ENCODE data around the gene GJA5. TPM values are rescaled to one million over a fixed set of nuclear protein-coding genes. Genes with fewer than 3 reads are reported as not detected.

Gene GJA5
- total and polyA plus RNA-seq, 2 donors (not counting 3 experiments of a cell fraction or from before 2014, with no cell fraction given) = 0.55 to 5.9 TPM

Other genes starting within 250 kb of the GJA5 start
- gene BCL9, start 219.1 kb downstream of the GJA5 start, total RNA-seq = 16.4 and 18.4 TPM in 2 replicates
- 5.2 and 7.1 TPM in 2 replicates for gene BCL9, start 219.1 kb downstream of the GJA5 start, polyA plus RNA-seq
- 9.4 and 11.1 TPM in 2 replicates for gene ACP6, start 90.1 kb downstream of the GJA5 start, total RNA-seq
- gene ACP6, start 90.1 kb downstream of the GJA5 start, polyA plus RNA-seq = 7.0 and 7.1 TPM in 2 replicates
- not detected in 2 replicates for gene GJA8, start 142.2 kb upstream of the GJA5 start, total RNA-seq
- gene GJA8, start 142.2 kb upstream of the GJA5 start, polyA plus RNA-seq = not detected in 2 replicates
- 9.8 and 11.7 TPM in 2 replicates for gene GPR89B, start 167.8 kb upstream of the GJA5 start, total RNA-seq
- 12.1 and 20.0 TPM in 2 replicates for gene GPR89B, start 167.8 kb upstream of the GJA5 start, polyA plus RNA-seq